Astrocyte (in vitro differentiated cells and primary cell): ENCODE results near the gene ARSA. TPM values are rescaled to one million over a fixed set of nuclear protein-coding genes. Genes with fewer than 3 reads are reported as not detected.
A peak's percentile ranks its signal among the peaks of the same experiment; 100 is the strongest.
"Not testable (repeated sequence)": the region's sequence is repeated elsewhere in the genome, so short reads cannot be mapped to it uniquely, and the experiment has no call there.

Experiments
- DNase-seq: peaks from one replicate; pipeline ENCODE4 v3.0.0-alpha.2; 2010; ENCODE audit warnings: low read depth
- FAIRE-seq: peaks from 2 replicates; lab custom pipeline; 2011; peaks lifted over from hg19 to GRCh38; lab: Jason Lieb, UNC
- H2AFZ ChIP-seq: 2 replicates; pipeline ENCODE4 v1.6.0; 2012; ENCODE audit warnings: low read depth, low read length, inconsistent platforms
- H3K27ac ChIP-seq: 2 replicates; pipeline ENCODE4 v1.5.1; 2011; ENCODE audit warnings: low read depth, low read length, inconsistent platforms
- H3K27me3 ChIP-seq: 2 replicates; pipeline ENCODE4 v1.6.0; 2011; ENCODE audit warnings: low read length, inconsistent platforms; ENCODE audit not compliant: insufficient read depth
- H3K36me3 ChIP-seq: 2 replicates; pipeline ENCODE4 v1.5.1; 2011; ENCODE audit warnings: low read length, inconsistent platforms; ENCODE audit not compliant: insufficient read depth
- H3K4me1 ChIP-seq: 2 replicates; pipeline ENCODE4 v1.5.1; 2011; ENCODE audit warnings: low read length, inconsistent platforms; ENCODE audit not compliant: insufficient read depth
- H3K4me2 ChIP-seq: 2 replicates; pipeline ENCODE4 v1.6.0; 2012; ENCODE audit warnings: low read length, inconsistent platforms
- H3K4me3 ChIP-seq: 2 replicates; pipeline ENCODE4 v1.5.1; 2011; ENCODE audit warnings: low read depth, mild to moderate bottlenecking, low read length, inconsistent platforms; ENCODE audit not compliant: insufficient read depth
- H3K79me2 ChIP-seq: 2 replicates; pipeline ENCODE4 v1.6.0; 2012; ENCODE audit warnings: mild to moderate bottlenecking, low read length, inconsistent platforms; ENCODE audit not compliant: insufficient read depth
- H3K9ac ChIP-seq: 2 replicates; pipeline ENCODE4 v1.6.0; 2012; ENCODE audit warnings: mild to moderate bottlenecking, low read length, inconsistent platforms
- H3K9me3 ChIP-seq: 2 replicates; pipeline ENCODE4 v1.5.1; 2012; ENCODE audit warnings: low read depth, mild to moderate bottlenecking, low read length, inconsistent platforms; ENCODE audit not compliant: insufficient read depth
- H4K20me1 ChIP-seq: 2 replicates; pipeline ENCODE4 v1.6.0; 2012; ENCODE audit warnings: low read length, inconsistent platforms; ENCODE audit not compliant: insufficient read depth
- H3K27ac Mint-ChIP-seq: one replicate; pipeline ENCODE4 v1.8.0; 2021; ENCODE audit warnings: mild to moderate bottlenecking, mixed read lengths; ENCODE audit not compliant: unreplicated experiment
- H3K27me3 Mint-ChIP-seq: one replicate; pipeline ENCODE4 v1.8.0; 2021; ENCODE audit warnings: low read depth, mixed read lengths; ENCODE audit not compliant: unreplicated experiment
- H3K36me3 Mint-ChIP-seq: one replicate; pipeline ENCODE4 v1.8.0; 2021; ENCODE audit warnings: low read depth, mixed read lengths; ENCODE audit not compliant: unreplicated experiment
- H3K4me1 Mint-ChIP-seq: one replicate; pipeline ENCODE4 v1.8.0; 2021; ENCODE audit warnings: low read depth, mixed read lengths; ENCODE audit not compliant: unreplicated experiment
- H3K4me3 Mint-ChIP-seq: one replicate; pipeline ENCODE4 v1.8.0; 2021; ENCODE audit warnings: mild to moderate bottlenecking, moderate library complexity, mixed read lengths; ENCODE audit not compliant: unreplicated experiment
- H3K9me3 Mint-ChIP-seq: one replicate; pipeline ENCODE4 v1.8.0; 2021; ENCODE audit warnings: mild to moderate bottlenecking, mixed read lengths; ENCODE audit not compliant: unreplicated experiment
- CTCF ChIP-seq: IDR thresholded peaks from 2 replicates; pipeline ENCODE4 v1.5.1; 2011; ENCODE audit warnings: low read depth, mild to moderate bottlenecking, inconsistent platforms, low read length, moderate library complexity; ENCODE audit not compliant: insufficient read depth
- EZH2 ChIP-seq: IDR thresholded peaks from 2 replicates; pipeline ENCODE4 v1.6.1; 2012; ENCODE audit warnings: mild to moderate bottlenecking, low read length, inconsistent platforms; ENCODE audit not compliant: insufficient read depth
- total RNA-seq: library from RNA; stranded (reverse); gene quantifications from 2 replicates; pipeline ENCODE4 v1.2.1, GENCODE V29; 2021

The ARSA gene
- total RNA-seq, 1 donor from 2014 or later: 25.5 TPM

- TF ChIP-seq CTCF (no peak), EZH2 (no peak)
- no peaks in the 10 kb centered on the region for H3K9me3 ChIP-seq
- H3K27me3 ChIP-seq: peaks cover 16% of the 10 kb centered on the region
- H3K27ac Mint-ChIP-seq: no peak overlapping the region
- peaks cover 4% of the 10 kb centered on the region for H3K4me1 Mint-ChIP-seq
- H3K36me3 ChIP-seq: no peaks in the 10 kb centered on the region
- DNase-seq (peak; percentile 23), FAIRE-seq (no peak)
- H3K9me3 Mint-ChIP-seq: no peaks in the 10 kb centered on the region
- H4K20me1 ChIP-seq: peaks cover 9% of the 10 kb centered on the region
- peak overlapping the region; percentile 66 for H3K4me2 ChIP-seq
- H3K4me1 ChIP-seq: no peaks in the 10 kb centered on the region
- H3K36me3 Mint-ChIP-seq: peaks cover 2% of the 10 kb centered on the region
- peaks cover 15% of the 10 kb centered on the region for H3K27me3 Mint-ChIP-seq
- no peak overlapping the region for H3K4me3 Mint-ChIP-seq
- no peaks in the 10 kb centered on the region for H3K79me2 ChIP-seq
- H2AFZ ChIP-seq: no peak overlapping the region
- H3K27ac ChIP-seq: no peak overlapping the region
- H3K9ac ChIP-seq: peak overlapping the region; percentile 32
- no peak overlapping the region for H3K4me3 ChIP-seq
These were observed 7.2 kb downstream of the ARSA start for GRCh38 chr22:50620593-50621355.

DNA sequence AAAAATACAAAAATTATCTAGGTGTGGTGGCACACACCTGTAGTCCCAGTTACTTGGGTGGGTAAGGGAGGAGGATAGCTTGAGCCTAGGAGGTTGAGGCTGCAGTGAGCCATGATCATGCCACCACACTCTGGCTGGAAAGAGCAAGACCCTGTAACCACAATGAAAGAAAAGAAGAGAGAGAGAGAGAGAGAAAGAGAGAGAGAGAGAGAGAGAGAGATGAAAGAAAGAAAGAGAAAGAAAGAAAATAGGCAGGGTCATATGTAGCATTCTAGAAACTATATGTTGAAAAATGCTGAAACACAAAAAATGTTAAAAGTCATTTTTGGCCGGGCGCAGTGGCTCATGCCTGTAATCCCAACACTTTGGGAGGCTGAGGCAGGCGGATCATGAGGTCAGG lies 13.7 kb downstream of the ARSA start:
- H3K4me2 ChIP-seq, H4K20me1 ChIP-seq, H3K4me3 Mint-ChIP-seq, H3K4me3 ChIP-seq, H3K4me1 Mint-ChIP-seq, H3K9me3 Mint-ChIP-seq, H3K27ac ChIP-seq, H3K27me3 ChIP-seq, FAIRE-seq, H3K27ac Mint-ChIP-seq, H2AFZ ChIP-seq, H3K9me3 ChIP-seq, H3K4me1 ChIP-seq, DNase-seq, H3K36me3 Mint-ChIP-seq, H3K79me2 ChIP-seq, H3K36me3 ChIP-seq, H3K9ac ChIP-seq: not testable (repeated sequence)
- H3K27me3 Mint-ChIP-seq: peaks cover 44% of the 10 kb centered on the region

DNA sequence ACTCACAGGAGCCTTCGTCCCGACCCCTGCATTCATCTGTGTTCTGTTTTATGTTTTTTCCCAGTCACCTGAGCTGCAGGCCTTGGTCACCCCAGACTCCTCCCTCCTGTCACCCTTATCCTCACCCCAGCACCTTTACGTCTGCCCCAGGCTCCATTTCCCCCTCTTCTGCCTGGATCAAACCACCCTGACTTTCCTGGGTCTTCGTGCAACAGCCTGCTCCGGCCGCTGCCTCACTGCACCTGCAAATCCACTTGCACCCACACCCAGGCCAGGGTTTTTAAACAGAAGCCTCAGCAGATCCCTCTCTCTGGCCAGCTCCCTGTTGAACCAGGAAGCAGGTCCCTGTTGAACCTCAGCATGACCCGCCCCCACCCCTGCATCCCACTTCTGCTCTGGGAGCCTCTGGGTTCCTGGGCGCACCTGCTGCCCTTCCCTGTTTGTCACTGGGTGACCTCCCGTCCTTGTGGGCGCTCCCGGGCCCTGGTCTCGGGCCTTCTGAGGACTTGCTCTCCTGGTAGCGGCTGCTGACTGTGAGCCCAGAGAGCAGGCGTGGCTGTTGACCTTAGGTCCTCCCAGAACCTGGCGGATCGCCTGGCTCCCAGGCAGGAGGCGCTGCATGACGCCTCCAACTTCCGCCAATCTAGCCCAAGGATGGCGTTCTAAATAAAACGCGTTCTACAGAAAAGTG lies 14.5 kb downstream of the ARSA start:
- Histone ChIP-seq H3K4me1 (no peaks in the 10 kb centered on the region), H3K27me3 (peaks cover 6% of the 10 kb centered on the region), H3K4me3 (no peak overlapping the region), H3K4me2 (no peak overlapping the region), H4K20me1 (no peaks in the 10 kb centered on the region), H3K36me3 (no peaks in the 10 kb centered on the region), H3K79me2 (no peaks in the 10 kb centered on the region), H3K27ac (no peak overlapping the region), H3K9ac (no peak overlapping the region), H3K9me3 (no peaks in the 10 kb centered on the region), H2AFZ (no peak overlapping the region)
- DNase-seq: no peak
- no peak overlapping the region for H3K4me3 Mint-ChIP-seq
- TF ChIP-seq EZH2 (no peak), CTCF (no peak)
- no peaks in the 10 kb centered on the region for H3K4me1 Mint-ChIP-seq
- peaks cover 50% of the 10 kb centered on the region for H3K27me3 Mint-ChIP-seq
- peak overlapping the region; percentile 58 for H3K27ac Mint-ChIP-seq
- FAIRE-seq: no peak
- H3K9me3 Mint-ChIP-seq: no peaks in the 10 kb centered on the region
- no peaks in the 10 kb centered on the region for H3K36me3 Mint-ChIP-seq
